SHP77 (cell line): ENCODE measurements around the gene SMC6.

ENCODE experiments used
- DNase-seq, 2 experiments: peaks; one replicate each; lab custom pipeline; 2025; lab: John Stamatoyannopoulos, UW

The SMC6 gene

GRCh38 chr2:17649026-17649425 is 104.6 kb downstream of the SMC6 start:
- no peak for DNase-seq

DNA sequence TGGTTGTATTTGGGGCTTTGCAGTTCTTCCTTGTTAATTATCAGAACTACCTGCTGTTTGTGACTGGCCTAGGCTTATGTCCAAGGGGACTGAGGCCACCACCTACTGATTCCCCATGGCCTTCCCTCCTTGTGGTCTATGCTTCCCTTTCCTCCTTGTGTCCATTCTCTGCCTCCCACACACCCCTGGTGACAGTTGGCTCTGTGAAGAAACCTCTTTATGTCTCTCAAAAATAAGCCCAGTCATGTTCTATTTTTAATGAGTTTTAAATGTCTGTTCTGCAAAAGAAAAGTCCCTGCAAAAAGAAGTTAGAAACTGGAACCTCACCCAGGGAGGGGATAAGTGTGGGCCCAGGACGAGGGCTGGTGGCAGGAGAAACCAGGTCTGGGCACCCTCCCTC is 105.0 kb downstream of the SMC6 start:
- DNase-seq = no peak

DNA sequence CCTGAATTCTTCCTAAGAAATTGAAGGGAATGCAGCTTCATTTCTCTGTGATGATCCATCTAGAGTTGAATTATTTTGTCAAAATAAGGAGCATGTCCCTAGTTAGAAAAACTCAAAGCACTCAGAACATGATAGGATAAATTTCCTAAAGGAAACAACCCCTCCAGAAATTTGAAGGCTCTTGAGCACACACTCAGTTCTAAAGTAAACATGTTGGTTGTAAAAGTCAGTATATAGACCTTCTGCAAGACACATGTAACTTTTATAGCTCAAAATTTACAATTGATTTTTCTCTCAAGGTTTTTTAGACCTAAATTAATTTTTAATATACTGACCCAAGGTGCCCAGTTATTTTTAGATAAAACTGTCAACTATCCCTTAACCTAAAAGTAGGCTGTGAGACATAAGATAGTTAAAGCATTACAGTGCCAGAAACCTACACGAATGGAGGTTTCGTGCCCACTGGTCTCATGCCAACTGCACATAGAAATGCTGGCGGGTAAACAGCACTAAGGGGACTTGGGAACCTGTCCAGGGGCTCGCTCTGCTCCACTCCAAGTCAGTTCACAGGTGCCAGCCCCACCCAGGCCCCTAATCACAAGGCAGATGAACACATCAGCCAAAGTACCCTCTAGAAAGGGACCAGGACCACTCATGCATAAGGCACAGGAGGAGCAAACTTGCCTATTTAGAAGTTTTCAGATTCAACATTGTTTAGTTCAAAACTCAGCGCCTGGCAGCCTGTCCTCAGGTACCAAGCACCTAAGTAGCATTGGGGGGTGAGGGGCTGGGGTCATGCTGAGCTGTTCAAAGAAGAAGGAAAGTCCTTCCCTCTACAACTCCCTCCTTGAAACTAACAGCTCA is 106.5 kb downstream of the SMC6 start:
- DNase-seq = no peak

- peak; percentile 31 to 39 for DNase-seq
Measured at GRCh38 chr2:17646081-17646554, 107.5 kb downstream of the SMC6 start.

DNA sequence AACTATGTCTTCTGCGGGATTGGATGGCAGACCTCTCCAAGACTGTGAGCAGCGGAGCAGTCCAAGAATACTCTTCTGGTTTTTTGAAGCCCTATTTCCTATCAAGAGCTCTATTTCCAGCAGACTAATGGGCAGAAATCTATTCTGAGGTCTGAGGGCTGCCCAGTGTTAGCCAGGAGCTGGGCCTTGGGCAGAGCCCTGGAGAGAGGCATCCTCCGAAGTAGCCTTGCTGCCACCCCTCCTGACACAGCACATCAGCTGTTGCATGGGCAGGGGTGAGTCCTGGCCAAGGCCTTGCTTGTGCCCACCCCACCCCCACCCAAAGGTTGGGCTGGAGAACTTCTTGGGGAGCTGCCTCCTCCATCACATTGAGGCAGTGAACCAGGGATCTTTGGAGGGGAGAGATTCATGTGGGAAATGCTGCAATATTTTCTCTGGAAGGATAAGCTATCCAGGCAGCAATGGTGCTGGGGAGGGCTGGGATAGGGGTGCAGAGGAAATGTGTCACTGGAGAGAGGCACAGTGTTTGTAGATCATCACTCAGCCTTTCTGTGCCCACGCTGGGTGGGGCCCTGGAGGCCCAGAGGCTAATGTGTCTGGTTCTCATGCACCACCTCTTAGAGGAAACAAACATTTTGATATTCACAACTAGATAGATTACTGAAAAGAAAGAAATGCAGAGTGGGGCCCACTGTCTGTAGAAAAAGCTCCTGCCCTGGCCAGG is 108.5 kb downstream of the SMC6 start:
- DNase-seq = no peak

DNA sequence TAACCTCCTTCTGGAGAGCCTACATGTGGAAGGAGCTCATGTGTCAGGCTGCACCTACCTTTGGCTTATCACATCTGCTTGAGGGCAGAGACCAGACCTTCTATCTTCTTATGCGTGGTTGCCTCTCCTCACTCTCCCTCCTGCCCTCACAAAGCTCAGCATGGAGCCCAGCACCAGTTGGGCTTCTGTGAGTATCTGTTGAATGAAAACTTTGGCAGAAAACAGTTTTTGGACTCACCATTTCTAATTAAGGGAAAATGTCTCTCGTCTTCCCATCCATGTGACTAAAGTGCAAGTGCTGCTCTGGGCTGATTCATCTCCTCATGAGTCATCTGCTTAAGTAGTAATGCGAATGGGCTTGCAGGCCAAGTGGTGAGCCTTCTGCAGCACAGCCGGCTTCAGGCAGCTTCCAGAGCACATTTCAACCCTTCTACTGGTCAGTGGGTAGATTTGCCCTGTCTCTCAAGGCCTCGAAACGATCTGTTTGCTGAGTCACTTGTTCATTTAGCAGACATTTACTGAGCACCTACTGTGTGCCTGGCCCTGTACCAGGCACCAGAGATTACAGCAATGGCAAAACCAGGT is 110.5 kb downstream of the SMC6 start:
- no peak for DNase-seq

- DNase-seq = no peak
Measured at GRCh38 chr2:17640406-17640805, 113.2 kb downstream of the SMC6 start.

GRCh38 chr2:17638196-17638743 is 115.3 kb downstream of the SMC6 start:
- DNase-seq = no peak

DNA sequence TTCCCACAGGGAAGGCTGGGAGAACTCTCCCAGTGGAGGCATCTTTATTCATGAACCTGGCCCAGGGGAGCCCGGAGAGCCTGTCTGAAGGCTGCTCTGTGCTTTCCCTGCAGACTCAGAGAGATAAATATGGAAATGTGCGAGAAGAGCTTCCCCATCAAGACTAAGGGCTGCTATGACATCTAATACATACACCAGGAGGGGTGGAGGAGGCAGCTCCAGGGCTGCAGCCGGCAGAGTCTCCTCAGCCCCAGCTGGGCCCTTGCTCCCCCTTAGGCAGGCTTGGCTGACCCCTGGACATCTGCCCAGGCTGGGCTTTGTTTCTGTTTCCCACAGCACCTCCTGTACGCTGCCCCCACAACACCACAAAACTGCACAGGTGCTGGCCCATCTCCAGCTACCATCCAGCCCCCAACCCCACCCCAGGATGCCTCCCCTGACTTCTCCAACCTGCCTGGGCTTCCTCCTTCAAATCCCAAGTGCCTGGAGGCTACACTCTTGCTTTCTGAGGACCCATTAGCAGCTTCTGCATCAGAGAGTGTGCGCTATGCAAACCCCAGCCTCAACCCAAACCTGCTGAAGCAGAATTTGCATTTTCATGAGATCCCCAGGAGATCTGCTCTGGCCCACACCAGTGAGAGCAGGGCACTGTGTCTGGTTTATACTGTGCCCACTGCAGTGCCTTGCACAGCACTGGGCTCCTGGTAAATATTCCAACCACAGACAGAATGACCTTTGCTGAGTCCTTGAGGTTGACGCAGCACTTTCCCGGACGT is 116.3 kb downstream of the SMC6 start:
- no peak for DNase-seq

- DNase-seq = no peak
Measured at GRCh38 chr2:17636257-17636656, 117.4 kb downstream of the SMC6 start.

DNA sequence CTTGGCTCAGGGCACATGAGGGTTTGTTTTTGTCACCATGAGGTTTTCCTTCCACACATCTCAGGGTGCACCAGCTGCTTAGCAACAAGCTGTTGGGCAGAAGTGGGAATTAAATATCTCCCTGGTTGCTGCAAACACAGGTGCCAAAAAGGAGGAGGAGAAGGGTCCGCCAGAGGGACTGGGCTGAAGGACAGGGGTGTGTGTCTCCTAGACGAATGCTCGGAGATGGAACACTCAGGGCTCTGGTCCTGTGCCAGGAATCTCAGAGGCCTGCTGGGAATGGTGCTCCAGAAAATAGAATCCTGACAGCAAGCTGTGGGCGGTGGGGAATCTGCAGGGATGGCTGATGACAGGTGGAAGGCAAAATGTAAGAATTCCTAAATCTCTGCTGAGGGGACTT is 118.6 kb downstream of the SMC6 start:
- no peak for DNase-seq

GRCh38 chr2:17630089-17630488 is 123.5 kb downstream of the SMC6 start:
- no peak for DNase-seq

- DNase-seq = no peak
Measured at GRCh38 chr2:17628349-17629261, 125.0 kb downstream of the SMC6 start.

GRCh38 chr2:17627434-17627833 is 126.2 kb downstream of the SMC6 start:
- no peak for DNase-seq

DNA sequence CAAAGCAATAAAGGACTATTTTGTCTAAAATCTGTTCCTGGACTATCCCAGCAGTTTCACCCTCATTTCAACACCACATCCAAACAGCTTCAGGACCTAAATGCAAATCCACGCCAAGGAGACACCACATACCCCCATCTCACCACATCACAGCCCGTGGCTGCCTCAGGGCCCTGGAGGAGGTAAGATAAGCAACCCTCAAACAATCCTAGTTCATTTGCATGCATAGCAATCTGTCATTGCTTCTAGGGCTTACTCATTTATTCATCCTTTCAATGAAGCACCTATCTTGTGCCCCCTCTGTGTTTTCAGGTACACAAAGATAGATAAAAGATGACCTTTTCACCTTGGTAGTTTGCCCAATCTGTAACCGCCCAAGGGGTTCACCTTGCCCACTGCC is 126.6 kb downstream of the SMC6 start:
- DNase-seq = no peak

DNA sequence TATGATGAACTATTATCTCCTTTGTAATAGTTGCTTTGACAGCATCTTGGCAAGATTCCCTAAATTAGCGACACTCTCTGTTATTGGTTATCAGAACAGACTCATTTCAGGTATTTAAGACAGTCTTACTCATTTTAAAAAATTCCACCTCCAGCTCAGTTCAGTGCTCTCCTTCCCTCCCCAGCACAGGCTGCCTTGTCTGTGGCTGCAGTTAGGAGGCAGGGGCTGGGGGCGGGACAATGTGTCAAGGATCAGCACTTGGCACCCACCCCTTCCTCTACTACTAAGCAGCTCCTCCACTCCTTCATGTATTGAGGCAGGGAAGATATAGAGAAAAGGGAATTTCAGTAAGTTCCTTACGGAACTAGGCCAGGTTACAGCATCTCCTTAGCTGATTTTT is 128.2 kb downstream of the SMC6 start:
- no peak for DNase-seq

DNA sequence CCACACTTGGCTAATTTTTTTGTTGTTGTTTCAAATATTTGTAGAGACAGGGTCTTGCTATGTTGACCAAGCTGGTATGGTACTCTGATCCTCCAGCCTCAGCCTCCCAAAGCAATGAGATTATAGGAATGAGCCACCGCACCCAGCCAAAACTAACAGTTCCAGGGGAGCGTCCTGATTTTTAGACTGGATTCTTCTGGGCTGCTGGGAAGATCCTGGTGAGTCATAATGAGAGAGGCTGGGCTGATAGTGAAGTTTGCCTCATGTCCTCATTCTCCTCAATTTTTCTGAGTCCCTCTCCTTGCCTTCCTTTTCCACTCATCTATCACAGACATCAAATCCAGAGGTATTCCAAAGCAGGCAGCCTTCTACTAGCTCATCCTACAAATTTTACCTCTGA is 131.8 kb downstream of the SMC6 start:
- DNase-seq = no peak

- no peak for DNase-seq
Measured at GRCh38 chr2:17620841-17621240, 132.8 kb downstream of the SMC6 start.

DNA sequence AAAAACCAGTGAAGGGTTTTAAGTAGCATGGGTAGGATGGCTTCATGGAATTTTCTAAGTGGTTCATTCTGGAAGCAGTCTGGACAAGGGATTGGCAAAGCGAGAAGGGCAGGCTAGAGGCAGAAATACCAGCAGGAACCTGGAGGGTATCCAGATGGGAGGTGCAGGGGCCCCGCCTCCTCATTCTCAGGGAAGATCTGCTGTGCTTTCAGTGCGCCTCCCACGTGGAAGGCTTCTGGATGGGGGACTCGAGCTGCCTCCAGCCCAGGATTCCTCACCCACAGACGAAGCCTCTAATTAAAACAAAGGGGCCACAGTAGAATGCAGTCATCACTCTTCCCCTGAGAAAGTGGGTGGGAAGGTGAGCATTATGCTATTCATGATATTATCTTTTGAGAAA is 133.3 kb downstream of the SMC6 start:
- no peak for DNase-seq

GRCh38 chr2:17617955-17618354 is 135.7 kb downstream of the SMC6 start:
- DNase-seq = no peak

GRCh38 chr2:17617516-17617915 is 136.1 kb downstream of the SMC6 start:
- DNase-seq = no peak
